Measurements from ENCODE around the gene CDC27.
A peak's percentile ranks its signal among the peaks of the same experiment; 100 is the strongest.
"Not testable (repeated sequence)": the region's sequence is repeated elsewhere in the genome, so short reads cannot be mapped to it uniquely, and the experiment has no call there.

CDC27 gene

GRCh38 chr17:47145351-47145750 lies 43.7 kb downstream of the CDC27 start:
- DNase-seq (ENCODE audit: low read depth in 2 of 2), result no peak

- DNase-seq (ENCODE audit: low read depth in 2 of 2), result no peak
Measured at GRCh38 chr17:47135235-47135634, 53.9 kb downstream of the CDC27 start.

GRCh38 chr17:47134354-47134753 lies 54.7 kb downstream of the CDC27 start:
- DNase-seq (ENCODE audit: low read depth in 2 of 2), result not testable (repeated sequence)

- DNase-seq (ENCODE audit: low read depth in 2 of 2), result no peak
Measured at GRCh38 chr17:47131761-47132160, 57.3 kb downstream of the CDC27 start.

GRCh38 chr17:47126835-47127234 lies 62.3 kb downstream of the CDC27 start:
- not testable (repeated sequence) for DNase-seq (ENCODE audit: low read depth in 2 of 2)

GRCh38 chr17:47123262-47123661 lies 65.8 kb downstream of the CDC27 start:
- not testable (repeated sequence) for DNase-seq (ENCODE audit: low read depth in 2 of 2)

GRCh38 chr17:47120521-47121095 lies 68.5 kb downstream of the CDC27 start:
- DNase-seq (ENCODE audit: low read depth in 2 of 2), result no peak

- no peak for DNase-seq (ENCODE audit: low read depth in 2 of 2)
Measured at GRCh38 chr17:47119746-47120520, 69.2 kb downstream of the CDC27 start.

GRCh38 chr17:47117386-47117785 lies 71.7 kb downstream of the CDC27 start:
- DNase-seq (ENCODE audit: low read depth in 2 of 2), result no peak

GRCh38 chr17:47106130-47106529 lies 83.0 kb downstream of the CDC27 start:
- DNase-seq (ENCODE audit: low read depth in 2 of 2), result no peak

- not testable (repeated sequence) for DNase-seq (ENCODE audit: low read depth in 2 of 2)
Measured at GRCh38 chr17:47105246-47105645, 83.8 kb downstream of the CDC27 start.

GRCh38 chr17:47102914-47103313 lies 86.2 kb downstream of the CDC27 start:
- no peak for DNase-seq (ENCODE audit: low read depth in 2 of 2)

GRCh38 chr17:47099987-47100711 lies 88.9 kb downstream of the CDC27 start:
- peak; percentile 73 to 83 for DNase-seq (ENCODE audit: low read depth in 2 of 2)

GRCh38 chr17:47099451-47099986 lies 89.6 kb downstream of the CDC27 start:
- DNase-seq (ENCODE audit: low read depth in 2 of 2), result no peak

- DNase-seq (ENCODE audit: low read depth in 2 of 2), result no peak
Measured at GRCh38 chr17:47096343-47096742, 92.8 kb downstream of the CDC27 start.

GRCh38 chr17:47095268-47095667 lies 93.8 kb downstream of the CDC27 start:
- DNase-seq (ENCODE audit: low read depth in 2 of 2), result no peak

- no peak for DNase-seq (ENCODE audit: low read depth in 2 of 2)
Measured at GRCh38 chr17:47087093-47087492, 102.0 kb downstream of the CDC27 start.

- DNase-seq (ENCODE audit: low read depth in 2 of 2), result no peak
Measured at GRCh38 chr17:47085736-47086135, 103.4 kb downstream of the CDC27 start.

GRCh38 chr17:47078801-47079200 lies 110.3 kb downstream of the CDC27 start:
- DNase-seq (ENCODE audit: low read depth in 2 of 2), result no peak

GRCh38 chr17:47077576-47077975 lies 111.5 kb downstream of the CDC27 start:
- no peak for DNase-seq (ENCODE audit: low read depth in 2 of 2)

GRCh38 chr17:47076171-47076570 lies 112.9 kb downstream of the CDC27 start:
- no peak for DNase-seq (ENCODE audit: low read depth in 2 of 2)

- DNase-seq (ENCODE audit: low read depth in 2 of 2), result not testable (repeated sequence)
Measured at GRCh38 chr17:47074361-47074760, 114.7 kb downstream of the CDC27 start.

Measured in stimulated activated CD8-positive, alpha-beta memory T cell treated with anti-CD3 and anti-CD28 coated beads, Interleukin-7, amount 100 ng/mL, for 1 hour (primary cell).